HG02610 (cell line): Measurements from ENCODE around the gene KCTD13.
"Not testable (repeated sequence)": the region's sequence is repeated elsewhere in the genome, so short reads cannot be mapped to it uniquely, and the experiment has no call there.

Source experiments
- ATAC-seq: cut with Tn5 transposase; IDR thresholded peaks from one replicate; pipeline ENCODE4 v1.9.1; 2021; ENCODE audit warnings: mild to moderate bottlenecking, moderate library complexity; ENCODE audit not compliant: unreplicated experiment

Gene KCTD13

DNA sequence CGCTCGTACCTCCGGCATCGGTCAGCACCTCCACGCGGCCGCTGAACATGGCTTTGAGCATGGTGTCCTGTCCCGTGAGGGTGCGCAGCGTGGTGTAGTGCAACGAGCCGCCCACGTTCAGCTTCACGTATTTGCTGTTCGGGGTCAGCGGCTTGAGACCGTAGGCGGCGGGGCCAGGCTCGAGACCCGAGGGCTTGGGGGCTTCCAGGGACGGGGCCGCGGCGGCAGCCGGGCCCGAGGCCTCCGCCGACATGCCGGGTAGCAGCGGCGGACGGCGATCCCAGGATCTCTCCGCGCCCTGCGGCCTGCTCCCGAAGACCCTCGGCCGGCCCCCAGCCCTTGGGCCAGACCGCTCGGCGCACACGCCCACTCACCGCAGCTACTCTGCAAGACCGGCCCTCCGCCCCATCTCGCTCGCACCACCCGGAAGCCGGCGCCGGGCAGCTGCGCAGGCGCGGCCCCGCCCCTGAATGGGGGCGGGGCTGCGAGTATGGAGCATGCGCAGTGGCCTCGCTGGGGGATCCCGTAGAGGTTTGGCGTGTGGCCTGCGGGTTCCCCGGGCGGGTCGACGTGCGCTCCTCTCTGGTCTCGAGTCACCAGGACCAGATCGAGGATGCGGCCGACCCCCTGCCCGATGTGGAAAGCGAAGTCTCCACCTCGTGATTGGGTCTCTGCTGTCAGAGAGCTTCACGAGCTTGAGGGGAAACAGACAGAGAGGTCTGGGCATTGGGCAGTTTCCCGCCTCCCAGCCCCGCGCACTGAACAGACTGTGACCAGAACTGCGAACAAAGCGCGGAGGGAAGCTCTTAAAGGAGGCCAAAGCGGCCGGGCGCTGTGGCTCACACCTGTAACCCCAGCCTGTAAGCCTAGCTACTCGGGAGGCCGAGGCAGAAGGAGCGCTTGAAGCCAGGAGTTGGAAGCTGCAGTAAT lies at the start of gene KCTD13:
KCTD13 (minus strand) TSS at position 446 of the 930 bp plus-strand sequence; CDS start at position 253, 193 bp downstream.
- ATAC-seq, result peak; percentile 81

DNA sequence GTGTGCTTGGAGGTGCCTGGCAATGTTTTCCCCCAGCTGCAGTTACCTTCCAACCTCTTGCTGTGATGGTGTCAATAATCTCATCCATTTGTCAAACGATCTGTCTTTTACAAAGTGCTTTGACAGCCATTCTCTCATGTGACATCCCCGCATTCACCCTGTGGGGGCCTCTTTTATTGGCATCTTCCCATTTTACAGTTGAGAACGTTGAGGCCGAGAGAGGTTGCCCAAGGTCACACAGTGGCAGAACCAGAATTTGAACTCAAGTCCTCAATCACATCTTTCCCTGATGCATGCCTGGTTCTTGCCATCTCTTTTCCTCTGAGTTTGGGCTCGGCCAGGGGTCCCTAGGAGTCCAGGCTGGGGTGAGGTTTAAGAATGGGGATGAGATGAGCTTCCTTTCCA lies 49.1 kb upstream of the KCTD13 start:
- ATAC-seq, result no peak

DNA sequence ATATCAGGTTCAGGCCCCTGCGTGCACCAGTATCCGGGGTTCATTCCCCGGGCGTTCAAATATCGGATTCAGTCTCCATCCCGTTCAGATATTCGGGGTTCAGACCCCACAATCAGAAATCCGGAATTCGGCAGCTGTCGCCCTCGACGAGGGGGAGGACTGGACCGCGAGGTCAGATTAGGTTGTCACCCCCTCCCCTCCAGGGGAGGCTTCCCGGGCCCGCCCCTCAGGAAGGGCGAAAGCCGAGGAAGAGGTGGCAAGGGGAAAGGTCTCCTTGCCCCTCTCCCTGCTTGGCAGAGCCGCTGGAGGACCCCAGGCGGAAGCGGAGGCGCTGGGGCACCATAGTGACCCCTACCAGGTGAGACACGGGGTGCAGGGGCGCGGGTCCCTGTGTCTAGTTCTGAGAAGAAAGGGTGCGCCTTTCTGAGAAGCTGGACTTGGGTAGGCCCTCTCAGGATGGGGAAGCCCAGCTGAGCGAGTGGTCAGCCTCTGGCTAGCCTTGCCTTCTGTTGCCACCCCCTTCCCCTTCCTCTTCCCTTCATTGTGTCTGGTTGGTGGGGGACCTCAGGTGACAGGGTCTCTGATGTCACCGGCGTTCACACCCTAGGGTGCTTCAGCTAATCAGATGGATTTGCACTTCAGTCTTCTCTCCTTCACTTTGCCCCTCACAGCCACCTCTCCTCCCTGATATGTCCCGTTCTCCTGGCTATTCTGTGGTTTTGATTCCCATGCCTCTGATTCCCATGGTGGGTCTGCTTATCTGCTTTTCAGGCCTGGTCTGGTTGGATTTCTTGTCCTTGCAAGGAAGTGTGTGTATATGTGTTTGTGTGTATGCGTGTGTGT lies 48.5 kb upstream of the KCTD13 start:
- ATAC-seq, result no peak

DNA sequence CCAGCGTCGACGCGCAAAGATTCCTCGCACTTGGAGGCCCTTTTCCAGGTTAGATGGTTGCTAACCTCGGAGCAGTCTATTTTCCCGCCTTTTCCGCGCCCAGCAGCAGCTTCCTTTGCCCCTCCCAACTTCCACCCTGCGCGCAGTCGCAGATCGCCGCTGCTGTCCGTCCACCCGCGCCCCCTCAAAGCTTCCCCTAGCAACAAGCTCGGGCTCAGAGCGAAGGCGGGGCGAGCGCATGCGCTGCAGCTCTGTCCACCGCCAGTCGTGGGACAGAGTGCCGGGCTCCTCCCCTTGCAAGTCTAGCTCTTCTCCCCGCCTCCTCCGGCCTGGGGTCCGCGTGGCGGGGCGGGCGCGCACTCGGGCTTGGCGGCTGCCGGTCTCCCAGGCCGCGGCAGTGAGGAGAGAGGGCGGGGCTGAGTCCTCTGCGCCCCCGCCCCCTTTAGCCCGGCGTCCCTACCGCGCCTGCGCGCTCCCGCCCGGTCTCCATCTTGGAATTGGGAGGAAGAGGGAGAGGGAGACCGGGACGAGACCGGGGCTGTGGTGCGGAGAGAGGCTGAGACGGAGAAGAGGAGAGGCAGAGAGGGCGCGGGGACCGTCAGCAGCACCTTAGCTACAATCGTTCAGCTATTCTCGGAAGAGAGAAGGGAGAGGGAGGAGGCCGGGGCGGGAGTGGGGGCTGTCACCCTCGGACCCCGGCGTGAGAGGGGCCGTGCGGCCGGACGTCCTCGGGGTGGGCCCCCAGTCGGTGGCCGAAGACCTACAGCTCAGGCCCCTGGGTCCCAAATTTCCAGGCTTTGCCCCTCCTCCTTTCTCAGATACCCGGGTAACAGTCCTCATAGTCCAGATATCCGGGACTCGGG lies 47.6 kb upstream of the KCTD13 start, which contains the start of gene TAOK2:
TAOK2 (plus strand) TSS at position 485 of the 863 bp plus-strand sequence. CDS start 3,905 bp downstream, outside the sequence.
- peak; percentile 94 for ATAC-seq

- no peak for ATAC-seq
Measured at GRCh38 chr16:29972992-29973383, 47.0 kb upstream of the KCTD13 start.

DNA sequence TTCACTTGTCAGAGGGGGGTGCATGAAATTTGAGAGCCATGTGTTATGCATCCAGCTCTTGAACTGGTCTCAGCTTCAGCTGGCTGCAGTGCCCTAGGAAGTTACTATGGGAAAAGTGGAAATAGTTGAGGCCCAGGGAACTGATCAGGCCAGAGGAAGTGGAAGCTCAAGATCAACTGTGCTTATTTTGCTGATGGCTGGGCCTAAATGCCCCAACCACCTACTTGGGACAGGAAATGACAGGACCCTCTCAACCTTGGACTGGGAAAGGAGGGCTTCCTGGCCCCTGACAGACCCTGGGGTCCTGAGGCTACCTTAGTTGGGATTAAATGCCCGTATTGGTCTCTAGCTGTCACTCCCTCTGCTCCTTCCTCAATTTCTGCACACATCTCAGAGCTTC lies 46.5 kb upstream of the KCTD13 start:
- ATAC-seq, result no peak

- ATAC-seq, result no peak
Measured at GRCh38 chr16:29971304-29971703, 45.3 kb upstream of the KCTD13 start.

- ATAC-seq, result no peak
Measured at GRCh38 chr16:29968205-29968604, 42.2 kb upstream of the KCTD13 start.

- no peak for ATAC-seq
Measured at GRCh38 chr16:29963021-29963743, 37.2 kb upstream of the KCTD13 start.

DNA sequence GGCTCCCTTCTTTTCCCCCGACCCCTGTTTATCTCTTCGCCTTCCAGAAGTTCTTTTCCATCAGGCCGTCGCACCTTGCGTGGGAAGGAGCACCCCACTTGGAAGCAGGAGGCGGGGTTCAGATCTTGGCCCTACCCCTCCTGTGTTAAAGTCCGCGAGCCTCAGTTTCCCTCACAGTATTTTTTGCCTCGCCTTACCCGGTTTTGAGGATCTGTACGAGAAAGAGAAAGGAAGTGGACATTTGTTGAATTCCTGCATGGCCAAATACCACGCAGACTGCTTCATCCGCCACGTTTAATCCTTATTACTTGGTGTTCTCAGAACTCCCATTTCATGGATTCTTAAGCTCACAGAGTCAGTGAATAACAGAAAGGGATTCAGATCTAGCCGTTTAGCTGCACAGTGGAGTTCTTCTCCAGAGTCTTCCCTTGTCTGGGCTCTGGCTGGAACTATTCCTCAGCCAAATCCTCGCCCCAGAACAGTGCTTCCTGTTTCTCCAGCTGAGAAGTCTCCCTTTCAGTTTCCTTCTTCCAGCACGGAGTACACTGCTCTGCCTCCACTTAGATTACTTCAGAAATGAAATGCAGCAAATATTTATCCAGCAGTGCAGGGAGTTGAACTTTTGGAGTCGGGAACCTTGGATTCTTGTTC lies 36.4 kb upstream of the KCTD13 start:
- no peak for ATAC-seq

- ATAC-seq, result peak; percentile 84
Measured at GRCh38 chr16:29961479-29962343, 35.7 kb upstream of the KCTD13 start, which contains the start of gene TMEM219. TSS of gene TMEM219 (plus strand) at chr16:29962079. CDS start at chr16:29963144, 1,065 bp downstream.

GRCh38 chr16:29961127-29961478 lies 35.1 kb upstream of the KCTD13 start:
- ATAC-seq, result no peak

DNA sequence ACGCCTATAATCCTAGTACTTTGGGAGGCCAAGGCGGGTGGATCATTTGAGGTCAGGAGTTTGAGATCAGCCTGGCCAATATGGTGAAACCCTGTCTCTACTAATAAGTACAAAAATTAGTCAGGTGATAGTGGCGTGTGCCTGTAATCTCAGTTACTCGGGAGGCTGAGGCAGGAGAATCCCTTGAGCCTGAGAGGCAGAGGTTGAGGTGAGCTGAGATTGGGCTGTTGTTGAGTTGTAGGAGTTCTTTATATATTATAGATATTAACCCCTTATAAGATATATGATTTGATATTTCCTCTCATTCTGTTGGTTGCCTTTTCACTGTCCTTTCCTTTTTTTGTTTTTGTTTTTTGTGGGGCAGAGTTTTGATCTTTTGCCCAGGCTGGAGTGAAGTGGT lies 33.8 kb upstream of the KCTD13 start:
- ATAC-seq, result not testable (repeated sequence)

GRCh38 chr16:29959293-29959692 lies 33.3 kb upstream of the KCTD13 start:
- no peak for ATAC-seq

DNA sequence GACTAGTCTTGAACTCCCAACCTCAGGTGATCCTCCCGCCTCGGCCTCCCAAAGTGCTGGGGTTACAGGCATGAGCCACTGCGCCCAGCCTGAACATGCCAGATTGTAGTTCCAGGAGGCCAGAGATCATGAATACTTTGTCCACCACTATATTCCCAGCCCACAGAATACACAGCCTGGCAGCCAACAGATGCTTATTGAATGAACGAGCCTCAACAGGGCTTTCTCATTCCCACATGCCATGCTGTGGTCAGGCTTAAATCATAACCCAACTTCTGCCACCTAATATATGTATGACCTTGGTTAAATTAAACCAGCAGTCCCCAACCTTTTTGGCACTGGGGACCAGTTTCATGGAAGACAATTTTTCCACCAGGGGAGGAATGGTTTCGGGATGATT lies 32.7 kb upstream of the KCTD13 start:
- ATAC-seq, result no peak

DNA sequence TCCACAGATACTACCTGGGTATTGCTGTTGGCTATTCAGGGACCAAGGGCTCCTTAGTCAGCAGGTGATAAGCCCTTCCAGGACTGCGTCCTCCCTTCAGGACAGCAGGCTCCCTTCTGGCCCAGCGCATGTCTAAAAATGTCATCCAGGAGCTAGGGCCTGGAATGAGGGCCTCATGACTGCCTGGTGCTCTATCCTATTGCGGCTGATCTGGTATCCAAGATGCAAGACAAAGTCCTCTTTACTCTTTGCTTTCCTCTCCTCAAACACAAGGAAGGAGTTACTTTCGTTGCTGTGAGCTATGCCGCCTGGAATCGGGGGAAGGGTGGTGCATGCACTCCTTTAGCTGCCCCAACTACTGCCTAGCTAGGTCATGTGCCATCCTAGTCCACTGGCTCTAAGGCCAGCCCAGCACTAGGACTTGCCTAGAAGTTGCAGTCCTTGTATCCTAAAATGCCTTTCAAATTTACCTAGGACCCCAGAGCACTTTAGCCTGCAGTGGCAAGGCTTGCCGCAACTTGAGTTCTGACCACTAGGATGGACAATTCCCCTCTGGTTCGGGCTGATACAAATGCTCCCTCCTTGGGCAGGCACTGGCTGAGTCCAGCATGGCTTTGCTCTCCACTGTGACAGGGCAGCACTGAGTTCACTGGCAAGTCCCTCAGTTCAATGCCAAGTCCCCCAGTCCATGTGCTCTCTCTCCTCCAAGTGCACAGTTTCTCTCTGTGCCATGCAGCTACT lies 25.8 kb upstream of the KCTD13 start:
- no peak for ATAC-seq

- no peak for ATAC-seq
Measured at GRCh38 chr16:29950806-29951461, 24.9 kb upstream of the KCTD13 start.
